Left lung (tissue), 14 donors: ENCODE data around the gene KLF17. TPM values are rescaled to one million over a fixed set of nuclear protein-coding genes. Genes with fewer than 3 reads are reported as not detected.

Source experiments
- ATAC-seq: fragments of 200-7000 bp; cut with Tn5 transposase; one replicate; pipeline ENCODE4 v1.9.1; 2020; ENCODE audit warnings: moderate library complexity
- DNase-seq, 4 donors: peaks; one replicate each; pipeline ENCODE4 v3.0.0-alpha.2; 2013 to 2020
- H3K27ac ChIP-seq, 2 donors: fragments of 200-600 bp; sonication (generic) in 1 of 2; one replicate each; pipeline versions ENCODE4 v1.5.0 to v1.8.0; 2020 to 2021
- H3K27me3 ChIP-seq, 2 donors: fragments of 200-600 bp; sonication (generic) in 1 of 2; one replicate each; pipeline versions ENCODE4 v1.5.0 to v1.8.0; 2020 to 2021
- H3K36me3 ChIP-seq, 2 donors: fragments of 200-600 bp; sonication (generic) in 1 of 2; one replicate each; pipeline versions ENCODE4 v1.5.0 to v1.8.0; 2020 to 2021
- H3K4me1 ChIP-seq, 2 donors: fragments of 200-600 bp; one replicate each; pipeline ENCODE4 v1.8.0; 2021
- H3K4me3 ChIP-seq, 2 donors: fragments of 200-600 bp; sonication (generic) in 1 of 2; one replicate each; pipeline versions ENCODE4 v1.5.0 to v1.8.0; 2020 to 2021; ENCODE audit warnings: mild to moderate bottlenecking in 1 of 2
- H3K9me3 ChIP-seq, 2 donors: fragments of 200-600 bp; sonication (generic) in 1 of 2; one replicate each; pipeline versions ENCODE4 v1.5.0 to v1.8.0; 2020 to 2021
- CTCF ChIP-seq, 2 donors: fragments of 200-600 bp; sonication (generic) in 1 of 2; IDR thresholded peaks; one replicate each; pipeline versions ENCODE4 v1.5.0 to v1.8.0; 2021; ENCODE audit warnings: antibody characterized with exemption in 2 of 2
- intact Hi-C, 2 donors: fragments of 100-400 bp; cut with DNase I; formaldehyde crosslinking; loops; one replicate each; pipeline versions ENCODE4 v1.11.2 to v1.14.2; 2022
- long read RNA-seq, 12 donors: library from polyadenylated mRNA in 2 of 12; unstranded in 2 of 12; transcript quantifications; one replicate each; pipeline ENCODE4 v2.0.0 and lab custom pipeline, GENCODE V29; 2019 to 2026
- polyA plus RNA-seq, 6 donors: library from polyadenylated mRNA; unstranded; fragments of 120-200 nt; gene quantifications; one replicate each; pipeline ENCODE4 v1.2.1, GENCODE V29; 2013; ENCODE audit not compliant: insufficient read length in 6 of 6
- total RNA-seq, 2 donors: library from RNA; stranded (reverse); fragmentation: NEBNext Ultra II Directional; extraction: Animal tissue kit (Norgen Biotek cat#: 25700); gene quantifications; one replicate each; pipeline ENCODE4 v1.2.1, GENCODE V29; 2021
- donor health status: DM: no; HTN: yes; CAD: no.
- donor health status: DM: no; HTN: no; CAD: no.

The KLF17 gene
- under 1 TPM; 0.26 to 0.29 TPM for total RNA-seq
- under 1 TPM in 4 of 6 donors, not detected in 2; 0.04 to 0.09 (median 0.05) TPM for polyA plus RNA-seq
- long read RNA-seq, donor 1 = 0 reads
- long read RNA-seq, donor 2 = 0 reads
- long read RNA-seq, donor 3 = 0 reads
- long read RNA-seq, donor 4 = 0 reads
- long read RNA-seq, donor 5 = 0 reads
- long read RNA-seq, donor 6 = 0 reads
- long read RNA-seq, donor 7 = 0 reads
- long read RNA-seq, donor 8 = 0 reads
- long read RNA-seq, donor 9 = 0 reads
- long read RNA-seq, donor 10 = 0 reads
- long read RNA-seq, donor 11 = 0 reads
- long read RNA-seq, donor 12 = 0 reads

GRCh38 chr1:44118682-44119081, at the start of gene KLF17:
TSS of gene KLF17 (plus strand) at chr1:44118821. CDS start at chr1:44118908, 87 bp downstream.
- H3K4me1 ChIP-seq = no peaks in the 10 kb centered on the region
- no peaks in the 10 kb centered on the region for H3K9me3 ChIP-seq
- no peak for TF ChIP-seq CTCF (IDR thresholded peaks at IDR 0.05)
- H3K36me3 ChIP-seq = no peaks in the 10 kb centered on the region
- no peak within 1 kb of the TSS for H3K4me3 ChIP-seq
- no peak within 1 kb of the TSS for H3K27ac ChIP-seq
- DNase-seq = no peak
- H3K27me3 ChIP-seq = no peaks in the 10 kb centered on the region
- intact Hi-C loops = no loop called here
- no peak for ATAC-seq

GRCh38 chr1:44071461-44071860, 47.2 kb upstream of the KLF17 start:
- Histone ChIP-seq H3K4me1 (peaks cover 0 to 60% of the 10 kb centered on the region in 2 donors), H3K36me3 (no peaks in the 10 kb centered on the region), H3K27ac (no peak overlapping the region), H3K27me3 (no peaks in the 10 kb centered on the region), H3K4me3 (no peak overlapping the region), H3K9me3 (no peaks in the 10 kb centered on the region)
- ATAC-seq (no peak), DNase-seq (no peak)
- intact Hi-C loops = no loop called here
- no peak for TF ChIP-seq CTCF (IDR thresholded peaks at IDR 0.05)

GRCh38 chr1:44072204-44072603, 46.4 kb upstream of the KLF17 start:
- H3K4me1 ChIP-seq = peaks cover 0 to 58% of the 10 kb centered on the region in 2 donors
- ATAC-seq = peak; percentile 42

GRCh38 chr1:44072821-44073220, 45.8 kb upstream of the KLF17 start:
- Histone ChIP-seq H3K9me3 (no peaks in the 10 kb centered on the region), H3K27me3 (no peaks in the 10 kb centered on the region), H3K4me3 (no peak overlapping the region), H3K27ac (no peak overlapping the region), H3K36me3 (no peaks in the 10 kb centered on the region), H3K4me1 (peaks cover 0 to 52% of the 10 kb centered on the region in 2 donors)
- DNase-seq = no peak
- intact Hi-C loops = no loop called here
- no peak for ATAC-seq
- TF ChIP-seq CTCF (IDR thresholded peaks at IDR 0.05) = no peak

More at GRCh38 chr1:44072204-44072603, 46.4 kb upstream of the KLF17 start:
- TF ChIP-seq CTCF (IDR thresholded peaks at IDR 0.05) = no peak
- intact Hi-C loops = no loop called here
- H3K27ac ChIP-seq = no peak overlapping the region
- no peak overlapping the region for H3K4me3 ChIP-seq
- H3K36me3 ChIP-seq = no peaks in the 10 kb centered on the region
- DNase-seq = no peak
- H3K9me3 ChIP-seq = no peaks in the 10 kb centered on the region
- H3K27me3 ChIP-seq = no peaks in the 10 kb centered on the region

DNA sequence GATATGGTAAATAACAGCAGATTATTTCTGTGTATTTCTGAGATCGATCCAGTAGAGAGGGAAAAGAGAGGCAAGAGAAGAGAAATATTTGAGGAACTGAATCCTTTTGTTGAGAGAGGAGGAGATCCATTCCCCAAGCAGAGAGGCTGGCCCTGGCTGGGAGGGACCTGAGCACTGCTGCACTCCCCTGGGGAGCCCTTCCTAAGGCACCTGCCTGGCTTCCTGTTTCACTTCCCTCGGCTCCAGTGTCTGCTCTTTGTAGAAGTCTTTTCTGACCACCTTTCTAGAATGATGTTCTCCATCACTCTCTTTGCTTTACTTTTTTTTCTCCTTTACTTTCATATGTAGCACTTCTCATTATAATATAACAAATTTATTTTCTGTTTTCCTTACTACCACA, 45.1 kb upstream of the KLF17 start:
- no peak for TF ChIP-seq CTCF (IDR thresholded peaks at IDR 0.05)
- H3K27me3 ChIP-seq = no peaks in the 10 kb centered on the region
- no peaks in the 10 kb centered on the region for H3K9me3 ChIP-seq
- H3K4me1 ChIP-seq = peaks cover 0 to 46% of the 10 kb centered on the region in 2 donors
- ATAC-seq (no peak), DNase-seq (no peak)
- H3K4me3 ChIP-seq = no peak overlapping the region
- H3K36me3 ChIP-seq = no peaks in the 10 kb centered on the region
- H3K27ac ChIP-seq = no peak overlapping the region
- intact Hi-C loops = no loop called here
